Liver (tissue), 9 donors: Measurements from ENCODE around the gene SGIP1. TPM values are rescaled to one million over a fixed set of nuclear protein-coding genes. Genes with fewer than 3 reads are reported as not detected.

ENCODE experiments used
- DNase-seq: peaks from one replicate; pipeline ENCODE4 v3.0.0-alpha.2; 2017; ENCODE audit warnings: low spot score
- H3K27ac ChIP-seq, 2 donors: one replicate each; pipeline ENCODE4 v1.7.0; 2013; ENCODE audit warnings: inconsistent platforms in 2 of 2, low read length in 2 of 2, control low read depth in 1 of 2, low read depth in 1 of 2, mild to moderate bottlenecking in 1 of 2
- H3K27me3 ChIP-seq, 4 donors: one replicate each; pipeline versions ENCODE4 v1.6.1 to v1.7.0; 2013; ENCODE audit warnings: low read length in 3 of 4, inconsistent platforms in 1 of 4, mild to moderate bottlenecking in 1 of 4, moderate library complexity in 1 of 4; ENCODE audit not compliant: control insufficient read depth in 4 of 4, insufficient read depth in 4 of 4
- H3K36me3 ChIP-seq, 4 donors: one replicate each; pipeline versions ENCODE4 v1.6.1 to v1.7.0; 2013; ENCODE audit warnings: low read length in 3 of 4, mild to moderate bottlenecking in 3 of 4, low read depth in 1 of 4, moderate library complexity in 1 of 4; ENCODE audit not compliant: control insufficient read depth in 4 of 4, insufficient read depth in 3 of 4
- H3K4me1 ChIP-seq, 4 donors: one replicate each; pipeline versions ENCODE4 v1.6.1 to v1.7.0; 2013; ENCODE audit warnings: low read length in 3 of 4, mild to moderate bottlenecking in 3 of 4, moderate library complexity in 1 of 4; ENCODE audit not compliant: control insufficient read depth in 4 of 4, insufficient read depth in 4 of 4
- H3K4me3 ChIP-seq, 3 donors: one replicate each; pipeline versions ENCODE4 v1.6.1 to v1.7.0; 2013; ENCODE audit warnings: low read length in 3 of 3, control low read depth in 1 of 3, low read depth in 1 of 3, mild to moderate bottlenecking in 1 of 3
- H3K9ac ChIP-seq, 2 donors: one replicate each; pipeline ENCODE4 v1.7.0; 2013; ENCODE audit warnings: low read length in 2 of 2, mild to moderate bottlenecking in 2 of 2, moderate library complexity in 2 of 2, control low read depth in 1 of 2, low read depth in 1 of 2
- H3K9me3 ChIP-seq, 4 donors: one replicate each; pipeline versions ENCODE4 v1.6.1 to v1.7.0; 2013; ENCODE audit warnings: low read length in 3 of 4; ENCODE audit not compliant: control insufficient read depth in 4 of 4
- CTCF ChIP-seq: fragments of 150-350 bp; IDR thresholded peaks from 2 replicates; pipeline ENCODE4 v1.5.1; 2017; ENCODE audit warnings: improper control_type of control experiment, low read depth, low read length; ENCODE audit not compliant: missing input control
- EGR1 ChIP-seq, 2 donors: IDR thresholded peaks; 2 replicates each; pipeline ENCODE4 v1.6.1; 2016 to 2018; ENCODE audit warnings: antibody characterized with exemption in 2 of 2, low read depth in 2 of 2
- FOXA1 ChIP-seq: IDR thresholded peaks from 2 replicates; pipeline ENCODE4 v1.6.1; 2016; ENCODE audit warnings: antibody characterized with exemption
- FOXA2 ChIP-seq: IDR thresholded peaks from 2 replicates; pipeline ENCODE4 v1.6.1; 2016; ENCODE audit warnings: antibody characterized with exemption
- GABPA ChIP-seq, 2 donors: IDR thresholded peaks in 1 of 2; conservative IDR thresholded peaks in 1 of 2; 2 replicates each; pipeline ENCODE4 v1.6.1; 2016; ENCODE audit warnings: antibody characterized with exemption in 2 of 2, mild to moderate bottlenecking in 1 of 2, moderate library complexity in 1 of 2
- HNF4A ChIP-seq, 2 donors: conservative IDR thresholded peaks; 2 replicates each; pipeline ENCODE4 v1.6.1; 2016; ENCODE audit warnings: antibody characterized with exemption in 2 of 2, mild to moderate bottlenecking in 2 of 2
- HNF4G ChIP-seq: IDR thresholded peaks from 2 replicates; pipeline ENCODE4 v1.6.1; 2016; ENCODE audit warnings: antibody characterized with exemption
- NR2F2 ChIP-seq: IDR thresholded peaks from 2 replicates; pipeline ENCODE4 v1.6.1; 2016; ENCODE audit warnings: antibody characterized with exemption
- RAD21 ChIP-seq, 2 donors: IDR thresholded peaks; 2 replicates each; pipeline ENCODE4 v1.6.1; 2016; ENCODE audit warnings: antibody characterized with exemption in 2 of 2, mild to moderate bottlenecking in 2 of 2
- REST ChIP-seq: IDR thresholded peaks from 2 replicates; pipeline ENCODE4 v1.6.1; 2016; ENCODE audit warnings: antibody characterized with exemption, mild to moderate bottlenecking
- RXRA ChIP-seq, 2 donors: IDR thresholded peaks; 2 replicates each; pipeline ENCODE4 v1.6.1; 2017 to 2018; ENCODE audit warnings: antibody characterized with exemption in 2 of 2, mild to moderate bottlenecking in 1 of 2
- SP1 ChIP-seq: IDR thresholded peaks from 2 replicates; pipeline ENCODE4 v1.6.1; 2018; ENCODE audit warnings: antibody characterized with exemption, mild to moderate bottlenecking
- TAF1 ChIP-seq: conservative IDR thresholded peaks from 2 replicates; pipeline ENCODE4 v1.6.1; 2016; ENCODE audit warnings: antibody characterized with exemption, mild to moderate bottlenecking
- YY1 ChIP-seq: IDR thresholded peaks from 2 replicates; pipeline ENCODE4 v1.6.1; 2016; ENCODE audit warnings: antibody characterized with exemption, mild to moderate bottlenecking
- ZBTB33 ChIP-seq: IDR thresholded peaks from 2 replicates; pipeline ENCODE4 v1.6.1; 2016; ENCODE audit warnings: antibody characterized with exemption
- WGBS: extraction: QIAGEN DNeasy Blood & Tissue Kit; methylation state at CpG from one replicate; pipeline ENCODE4 v1.1.7; 2013; 5-methylcytosine and 5-hydroxymethylcytosine counted together
- polyA plus RNA-seq, 2 donors: library from polyadenylated mRNA; stranded (reverse) in 1 of 2; unstranded in 1 of 2; fragments of 200-250 nt in 1 of 2; fragments of >200 nt in 1 of 2; fragmentation: Nextera tagmentation in 1 of 2; extraction: Ambion mirVana in 1 of 2; gene quantifications; one replicate each; pipeline versions ENCODE4 v1.2.1 to v1.2.3, GENCODE V29; 2013 to 2015
- total RNA-seq, 2 donors: library from RNA; depleted of rRNA; stranded (reverse); fragments of >200 nt; gene quantifications; one replicate each; pipeline ENCODE4 v1.2.3, GENCODE V29; 2014
- donor health status: healthy.
- donor health status: healthy.
- donor health status: healthy.
- donor health status: healthy.
- donor health status: healthy.

SGIP1 gene
- total and polyA plus RNA-seq, 4 donors = 0.09 to 2.5 (median 0.38) TPM

- TF ChIP-seq CTCF = no peak
- no peak for TF ChIP-seq HNF4G
These were observed 224.3 kb downstream of the SGIP1 start (continued) for GRCh38 chr1:66758241-66758755.

- 93% methylated on average over 1 of the region's 1 CpG for WGBS
- Histone ChIP-seq H3K27me3 (no peaks in the 10 kb centered on the region), H3K9me3 (no peaks in the 10 kb centered on the region), H3K4me1 (peaks cover 0 to 3% (median 0%) of the 10 kb centered on the region in 4 donors), H3K36me3 (no peaks in the 10 kb centered on the region), H3K27ac (no peak overlapping the region), H3K4me3 (no peak overlapping the region), H3K9ac (no peak overlapping the region)
- TF ChIP-seq GABPA (IDR thresholded peaks at IDR 0.05 in 1 of 2, conservative IDR thresholded peaks at IDR 0.05 in 1 of 2) = no peak
- TF ChIP-seq RXRA (IDR thresholded peaks at IDR 0.05) = no peak
- TF ChIP-seq HNF4A (conservative IDR thresholded peaks at IDR 0.05) = no peak
- TF ChIP-seq FOXA2 = no peak
- no peak for TF ChIP-seq RAD21 (IDR thresholded peaks at IDR 0.05)
- TF ChIP-seq ZBTB33 = no peak
- no peak for TF ChIP-seq TAF1
- TF ChIP-seq EGR1 (IDR thresholded peaks at IDR 0.05; ENCODE audit: low read depth in 2 of 2) = no peak
- no peak for TF ChIP-seq NR2F2
- TF ChIP-seq SP1 = no peak
- TF ChIP-seq YY1 = no peak
- no peak for TF ChIP-seq REST
- DNase-seq = no peak
These were observed 226.6 kb downstream of the SGIP1 start for GRCh38 chr1:66760506-66760905.

- Histone ChIP-seq H3K4me1 (peaks cover 0 to 2% (median 0%) of the 10 kb centered on the region in 4 donors), H3K27me3 (no peaks in the 10 kb centered on the region), H3K9ac (no peak overlapping the region), H3K36me3 (no peaks in the 10 kb centered on the region), H3K4me3 (no peak overlapping the region), H3K27ac (no peak overlapping the region), H3K9me3 (no peaks in the 10 kb centered on the region)
- no peak for DNase-seq
- TF ChIP-seq FOXA1 (no peak), RAD21 (IDR thresholded peaks at IDR 0.05) (no peak), REST (no peak), FOXA2 (no peak), RXRA (IDR thresholded peaks at IDR 0.05) (no peak), YY1 (no peak), CTCF (no peak)
- 84% methylated on average over 2 of the region's 2 CpGs for WGBS
These were observed 227.3 kb downstream of the SGIP1 start for GRCh38 chr1:66761221-66761620.
